SH-SY5Y (cell line): ENCODE data around the gene LENEP.

Experiments used
- GATA2 ChIP-seq: IDR thresholded peaks from 2 replicates; pipeline ENCODE4 v1.6.1; 2011; ENCODE audit warnings: mild to moderate bottlenecking, low read depth, low read length
- GATA3 ChIP-seq: IDR thresholded peaks from 2 replicates; pipeline ENCODE4 v1.6.1; 2011; ENCODE audit warnings: low read depth, mild to moderate bottlenecking, low read length, moderate library complexity

DNA sequence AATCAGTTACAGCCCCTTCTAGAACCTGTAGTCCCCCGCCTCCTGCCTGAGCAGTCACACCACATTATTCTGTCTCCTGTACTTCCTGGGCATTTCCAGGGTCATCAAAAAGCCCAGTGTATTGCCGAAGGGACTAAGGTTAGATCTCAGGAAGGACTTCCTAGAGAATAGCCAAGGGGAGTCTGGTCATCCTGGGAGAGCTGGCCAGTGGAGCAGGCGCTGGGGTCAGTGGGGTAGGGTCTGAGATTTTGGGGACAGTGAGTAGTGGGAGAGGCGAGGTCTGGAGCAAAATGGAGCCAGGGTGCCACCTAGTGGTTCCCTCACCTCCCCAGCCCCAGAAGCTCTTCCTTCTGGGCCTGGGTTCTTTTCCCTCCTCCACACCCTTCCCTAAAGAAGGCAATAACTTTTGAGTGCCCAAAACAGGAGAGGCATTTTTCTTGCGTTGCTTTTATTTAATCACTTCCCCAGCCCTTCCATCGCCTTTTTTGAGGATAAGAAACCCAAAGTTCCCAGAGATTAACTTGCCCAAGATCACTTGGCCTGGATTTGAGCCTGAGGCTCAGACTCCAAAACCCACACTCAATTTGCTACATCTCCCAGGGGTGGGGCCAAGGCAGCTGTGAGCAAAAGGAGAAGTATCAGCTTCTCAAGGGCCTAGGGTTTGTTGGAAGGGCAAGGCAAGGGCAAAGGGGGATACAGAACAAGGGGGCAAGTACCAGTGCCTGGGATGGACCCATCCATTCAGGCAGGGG is 49.6 kb upstream of the LENEP start:
- TF ChIP-seq GATA2 (no peak), GATA3 (no peak)
